ENCODE data around the gene CCAR1.

GRCh38 chr10:68697106-68697505 lies 23.9 kb upstream of the CCAR1 start:
- TF ChIP-seq, protein P1, sequence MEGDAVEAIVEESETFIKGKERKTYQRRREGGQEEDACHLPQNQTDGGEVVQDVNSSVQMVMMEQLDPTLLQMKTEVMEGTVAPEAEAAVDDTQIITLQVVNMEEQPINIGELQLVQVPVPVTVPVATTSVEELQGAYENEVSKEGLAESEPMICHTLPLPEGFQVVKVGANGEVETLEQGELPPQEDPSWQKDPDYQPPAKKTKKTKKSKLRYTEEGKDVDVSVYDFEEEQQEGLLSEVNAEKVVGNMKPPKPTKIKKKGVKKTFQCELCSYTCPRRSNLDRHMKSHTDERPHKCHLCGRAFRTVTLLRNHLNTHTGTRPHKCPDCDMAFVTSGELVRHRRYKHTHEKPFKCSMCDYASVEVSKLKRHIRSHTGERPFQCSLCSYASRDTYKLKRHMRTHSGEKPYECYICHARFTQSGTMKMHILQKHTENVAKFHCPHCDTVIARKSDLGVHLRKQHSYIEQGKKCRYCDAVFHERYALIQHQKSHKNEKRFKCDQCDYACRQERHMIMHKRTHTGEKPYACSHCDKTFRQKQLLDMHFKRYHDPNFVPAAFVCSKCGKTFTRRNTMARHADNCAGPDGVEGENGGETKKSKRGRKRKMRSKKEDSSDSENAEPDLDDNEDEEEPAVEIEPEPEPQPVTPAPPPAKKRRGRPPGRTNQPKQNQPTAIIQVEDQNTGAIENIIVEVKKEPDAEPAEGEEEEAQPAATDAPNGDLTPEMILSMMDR (IDR thresholded peaks at IDR 0.05), result no peak
- TF ChIP-seq POLR2AphosphoS5 (IDR thresholded peaks at IDR 0.05; ENCODE audit: insufficient read depth in 1 of 2, low read depth in 1 of 2), result no peak

All from vagina (tissue), 2 donors.